Inferior parietal cortex (tissue), 1 donor: Measurements from ENCODE around the gene SPRR2F.
"Not testable (repeated sequence)": the region's sequence is repeated elsewhere in the genome, so short reads cannot be mapped to it uniquely, and the experiment has no call there.

Experiments
- DNase-seq: peaks from one replicate; pipeline ENCODE4 v3.0.0-alpha.2; 2016; ENCODE audit errors: extremely low spot score

The SPRR2F gene, protein sequence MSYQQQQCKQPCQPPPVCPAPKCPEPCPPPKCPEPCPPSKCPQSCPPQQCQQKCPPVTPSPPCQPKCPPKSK

DNA sequence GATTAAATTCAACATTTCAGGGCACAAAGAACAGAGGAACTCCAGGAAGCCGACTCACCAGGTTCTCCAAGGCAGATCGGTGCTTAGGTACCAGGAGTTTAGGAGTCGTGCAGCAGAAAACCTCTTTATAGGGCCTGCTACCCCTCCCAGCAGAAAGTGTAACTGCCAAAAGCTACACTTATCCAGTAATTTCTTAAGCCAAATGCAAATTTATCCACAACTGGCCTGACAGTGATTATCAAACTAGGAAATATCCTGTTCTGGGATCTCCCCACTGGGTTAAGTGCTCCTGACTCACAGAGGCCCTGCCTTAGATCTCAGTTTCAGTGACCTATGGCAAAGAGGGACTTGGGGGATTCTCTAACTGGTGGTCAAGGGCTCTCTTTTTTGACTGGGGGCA lies at the start of gene SPRR2F:
Gene SPRR2F, minus strand, starts transcription at position 101 of the 400 bp plus-strand sequence. CDS start 783 bp downstream, outside the sequence.
- DNase-seq = no peak

DNA sequence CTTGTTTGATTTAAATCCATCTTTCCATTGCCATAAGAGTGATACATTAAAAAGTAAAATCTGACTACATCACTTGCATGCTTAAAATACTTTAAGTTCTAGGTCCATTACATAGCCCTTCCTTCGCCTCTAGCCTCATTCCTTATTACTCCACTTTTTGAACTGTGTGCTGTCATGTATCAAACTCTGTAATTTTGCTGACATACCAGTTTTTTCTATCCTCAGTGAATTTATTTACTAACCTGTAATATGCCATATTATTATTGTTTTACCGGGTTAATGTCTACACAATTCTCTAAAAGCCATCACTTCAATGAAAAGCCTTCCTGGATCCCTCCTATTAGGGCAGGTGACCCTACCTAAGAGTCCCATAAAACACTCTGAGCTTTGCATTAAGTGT lies 42.2 kb upstream of the SPRR2F start:
- DNase-seq = no peak

DNA sequence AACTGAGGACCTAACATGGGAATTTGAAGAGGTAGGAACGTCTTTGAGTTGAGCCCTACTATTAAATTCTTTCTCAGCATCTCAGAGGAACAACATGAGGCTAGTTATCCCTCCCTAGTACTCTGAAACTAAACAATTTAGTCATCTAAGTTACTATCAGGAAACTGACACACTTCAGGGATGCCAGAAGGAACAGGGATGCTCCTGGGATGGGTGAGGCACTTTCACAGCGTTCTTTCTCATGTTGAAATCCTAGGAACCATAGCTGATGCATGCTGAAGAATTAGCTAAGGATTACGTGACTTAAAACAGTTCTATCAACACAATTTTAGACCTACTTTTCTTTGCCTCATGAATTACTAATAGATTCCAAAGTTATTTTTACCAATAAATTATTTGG lies 39.2 kb upstream of the SPRR2F start:
- DNase-seq = no peak

DNA sequence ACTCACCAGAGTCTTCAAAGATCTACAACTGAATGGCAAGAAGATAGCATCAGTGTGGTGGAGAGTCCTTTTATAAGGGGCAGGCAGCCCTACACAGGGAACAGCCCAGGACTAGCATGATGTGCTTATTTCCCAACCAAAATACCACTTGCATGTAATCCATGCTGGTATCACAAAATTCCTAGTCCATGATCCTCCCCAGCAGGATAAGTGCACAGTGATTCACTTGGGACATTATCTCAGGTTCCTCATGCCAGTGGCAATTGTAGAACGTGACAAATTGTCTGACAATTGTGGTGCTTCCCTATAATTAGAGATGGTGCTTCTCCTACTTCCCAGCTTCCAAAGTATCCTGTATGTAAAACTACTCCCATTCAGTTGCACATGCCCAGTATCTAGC lies 37.5 kb upstream of the SPRR2F start, which contains the start of gene SPRR2G:
Gene SPRR2G, minus strand, starts transcription at position 45 of the 400 bp plus-strand sequence. CDS start 780 bp downstream, outside the sequence.
- DNase-seq = no peak

DNA sequence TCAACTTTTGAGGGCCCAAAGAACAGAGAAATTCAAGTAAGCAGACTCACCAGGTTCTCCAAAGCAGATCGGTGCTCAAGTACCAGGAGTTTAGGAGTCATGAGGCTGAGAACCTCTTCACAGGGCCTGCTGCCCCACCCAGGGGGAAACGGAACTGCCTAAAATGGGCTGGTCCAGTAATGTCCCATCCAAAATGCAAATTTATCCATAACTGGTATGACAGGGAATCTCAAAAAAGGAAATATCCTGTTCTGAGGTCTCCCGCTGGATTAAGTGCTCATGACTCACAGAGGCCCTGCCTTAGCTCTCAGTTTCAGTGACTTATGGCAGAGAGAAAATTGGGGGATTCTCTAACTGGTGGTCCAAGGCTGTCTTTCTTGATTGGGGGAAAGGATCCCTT lies 28.1 kb upstream of the SPRR2F start:
- DNase-seq = no peak

DNA sequence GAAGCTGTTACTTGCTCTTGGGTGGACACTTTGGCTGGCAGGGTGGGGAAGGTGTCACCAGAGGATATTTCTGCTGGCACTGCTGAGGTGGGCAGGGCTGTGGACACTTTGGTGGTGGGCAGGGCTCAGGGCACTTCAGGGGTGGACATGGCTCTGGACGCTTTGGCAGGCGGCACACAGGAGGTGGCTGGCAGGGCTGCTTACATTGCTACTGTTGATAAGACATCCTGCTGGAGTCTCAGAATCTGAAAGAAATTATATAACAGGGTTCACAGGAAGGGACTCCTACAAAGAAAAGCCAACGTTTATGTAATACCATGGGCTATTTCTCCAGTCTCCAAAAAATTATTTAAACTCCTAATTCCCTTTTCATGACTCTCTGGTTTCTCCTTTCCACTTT lies 27.2 kb upstream of the SPRR2F start:
- DNase-seq = no peak

DNA sequence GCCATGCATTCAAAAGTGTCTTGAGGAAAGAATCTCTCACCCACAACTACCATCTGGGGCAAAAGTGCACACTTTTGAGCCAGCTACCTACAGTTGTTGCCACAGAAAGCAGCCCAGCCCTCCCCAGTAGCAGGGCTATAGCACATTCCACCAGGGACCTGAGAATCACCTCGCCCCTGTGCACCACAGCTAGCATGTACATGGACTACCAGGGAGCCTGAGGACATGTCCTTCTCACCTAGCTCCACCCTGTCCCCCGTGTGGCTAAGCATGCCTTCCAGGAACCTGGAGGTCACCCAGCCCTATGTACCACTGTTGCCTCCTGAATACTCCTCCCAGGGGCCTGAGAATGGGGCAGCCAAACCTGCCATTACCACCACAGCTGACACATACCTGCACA lies 20.4 kb upstream of the SPRR2F start:
- DNase-seq = no peak

DNA sequence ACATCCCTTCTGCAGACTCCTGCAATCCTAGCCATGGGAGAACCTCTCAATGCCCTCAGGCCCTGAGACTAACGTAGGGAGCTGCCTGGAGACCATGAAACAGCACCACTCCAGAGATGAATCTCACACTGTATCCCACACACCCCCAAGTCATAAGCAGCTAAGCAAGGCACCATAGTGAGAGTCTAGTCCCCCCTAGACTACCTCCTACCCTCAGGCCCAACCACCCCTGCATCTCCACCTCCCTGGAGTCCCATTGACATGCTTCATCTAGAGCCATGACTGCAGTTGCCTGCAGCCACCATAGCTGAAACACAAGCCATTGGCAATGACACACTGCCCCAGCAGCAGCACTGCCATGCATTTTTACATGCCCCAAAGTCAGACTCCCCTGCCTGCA lies 20.0 kb upstream of the SPRR2F start:
- DNase-seq = no peak

DNA sequence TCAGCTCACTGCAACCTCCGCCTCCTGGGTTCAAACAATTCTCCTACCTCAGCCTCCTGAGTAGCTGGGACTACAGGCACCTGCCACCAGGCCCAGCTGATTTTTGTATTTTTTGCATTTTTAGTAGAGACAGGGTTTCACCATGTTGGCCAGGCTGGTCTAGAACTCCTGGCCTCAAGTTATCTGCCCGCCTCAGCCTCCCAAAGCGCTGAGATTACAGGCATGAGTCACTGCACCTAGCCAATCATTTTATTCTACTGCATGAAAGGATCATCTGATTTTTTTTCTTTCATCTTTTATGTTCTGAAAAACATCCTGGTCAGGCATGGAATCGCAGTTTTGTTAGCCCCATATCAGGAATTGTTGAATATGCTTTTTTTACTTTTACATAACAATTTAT lies 15.4 kb upstream of the SPRR2F start:
- DNase-seq = not testable (repeated sequence)

DNA sequence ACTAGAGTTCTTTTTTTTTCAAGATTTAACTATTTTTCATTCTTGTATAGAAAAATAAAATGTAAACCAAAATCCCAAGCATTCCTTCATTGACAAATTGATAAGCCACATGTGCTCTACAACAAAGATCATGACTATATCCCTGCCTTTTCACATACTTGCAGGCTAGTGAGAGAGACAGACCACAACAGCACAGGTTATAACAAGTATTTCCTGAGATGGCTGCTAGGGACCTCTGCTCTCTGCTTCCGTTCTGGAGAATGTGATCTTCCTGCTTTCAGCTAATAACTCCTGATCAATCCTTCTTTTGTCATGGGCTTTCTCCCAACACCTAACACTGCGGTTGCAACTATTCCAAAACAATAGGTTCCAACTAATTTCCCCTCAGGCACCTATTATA lies 14.0 kb upstream of the SPRR2F start:
- no peak for DNase-seq

DNA sequence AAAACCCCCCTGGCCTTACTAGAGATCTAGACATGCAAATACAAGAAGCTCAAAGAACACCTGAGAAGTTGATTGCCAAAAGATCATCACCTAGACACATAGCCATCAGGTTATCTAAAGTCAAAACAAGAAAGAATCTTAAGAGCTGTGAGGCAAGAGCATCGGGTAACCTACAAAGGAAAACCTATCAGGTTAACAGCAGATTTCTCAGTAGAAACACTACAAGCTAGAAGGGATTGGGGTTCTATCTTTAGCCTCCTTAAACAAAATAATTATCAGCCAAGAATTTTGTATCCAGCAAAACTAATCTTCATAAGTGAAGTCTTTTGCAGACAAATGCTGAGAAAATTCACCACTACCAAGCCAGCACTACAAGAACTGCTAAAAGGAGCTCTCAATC lies 12.2 kb upstream of the SPRR2F start:
- DNase-seq = no peak

DNA sequence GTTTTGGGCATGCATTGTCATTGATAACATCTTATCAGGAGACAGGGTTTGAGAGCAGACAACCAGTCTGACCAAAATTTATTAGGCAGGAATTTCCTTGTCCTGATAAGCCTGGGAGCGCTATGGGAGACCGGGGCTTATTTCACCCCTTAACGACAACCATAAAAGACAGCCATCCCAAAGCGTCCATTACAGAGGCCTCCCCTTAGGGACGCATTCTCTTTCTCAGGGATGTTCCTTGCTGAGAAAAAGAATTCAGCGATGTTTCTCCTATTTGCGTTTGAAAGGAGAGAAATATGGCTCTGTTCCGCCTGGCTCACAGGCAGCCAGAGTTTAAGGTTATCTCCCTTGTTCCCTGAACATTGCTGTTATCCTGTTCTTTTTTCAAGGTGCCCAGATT lies 10.5 kb upstream of the SPRR2F start:
- DNase-seq = not testable (repeated sequence)

DNA sequence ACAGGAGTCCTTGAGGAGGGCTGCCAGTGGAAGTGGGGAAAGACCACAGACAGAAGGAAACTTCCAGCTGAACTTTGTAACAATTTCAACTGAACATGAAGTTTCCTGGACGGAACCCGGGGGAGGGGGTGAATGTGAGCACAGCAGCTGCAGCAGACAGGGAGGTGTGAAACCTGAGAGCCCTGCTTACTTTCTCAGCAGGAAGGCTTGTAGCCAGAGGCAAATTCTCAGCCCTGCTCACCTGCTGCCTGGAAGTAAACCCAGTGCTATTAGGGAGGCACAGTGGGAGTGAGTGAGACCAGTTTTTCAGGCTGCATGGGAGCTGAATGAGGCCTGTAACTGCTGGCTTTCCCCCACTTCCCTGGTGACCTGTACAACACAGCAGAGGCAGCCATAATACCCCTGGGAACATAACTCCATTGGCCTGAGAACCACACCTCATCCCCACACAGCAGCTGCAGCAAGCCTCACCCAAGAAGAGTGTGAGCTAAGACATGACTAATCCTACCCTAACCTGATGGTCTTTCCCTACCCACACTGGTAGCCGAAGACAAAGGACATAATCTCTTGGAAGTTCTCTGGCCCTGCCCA lies 9.6 kb upstream of the SPRR2F start:
- DNase-seq = no peak

DNA sequence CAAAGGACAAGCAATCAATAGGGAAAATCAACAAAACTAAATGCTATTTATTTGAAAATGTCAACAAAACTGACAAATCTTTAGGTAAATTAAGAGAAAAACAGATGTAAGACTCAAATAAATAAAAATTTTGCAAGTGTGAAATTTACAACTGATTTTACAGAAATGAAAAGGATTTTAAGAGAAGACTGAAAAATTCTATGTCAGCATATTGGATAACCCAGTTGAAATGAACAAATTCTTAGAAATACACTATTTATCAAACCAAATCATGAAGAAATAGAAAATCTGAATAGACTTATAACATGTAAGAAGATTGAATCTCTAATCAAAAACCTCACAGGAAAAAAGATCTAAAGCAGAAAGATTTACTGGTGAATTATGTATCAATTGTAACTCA lies 7.6 kb upstream of the SPRR2F start:
- DNase-seq = no peak

DNA sequence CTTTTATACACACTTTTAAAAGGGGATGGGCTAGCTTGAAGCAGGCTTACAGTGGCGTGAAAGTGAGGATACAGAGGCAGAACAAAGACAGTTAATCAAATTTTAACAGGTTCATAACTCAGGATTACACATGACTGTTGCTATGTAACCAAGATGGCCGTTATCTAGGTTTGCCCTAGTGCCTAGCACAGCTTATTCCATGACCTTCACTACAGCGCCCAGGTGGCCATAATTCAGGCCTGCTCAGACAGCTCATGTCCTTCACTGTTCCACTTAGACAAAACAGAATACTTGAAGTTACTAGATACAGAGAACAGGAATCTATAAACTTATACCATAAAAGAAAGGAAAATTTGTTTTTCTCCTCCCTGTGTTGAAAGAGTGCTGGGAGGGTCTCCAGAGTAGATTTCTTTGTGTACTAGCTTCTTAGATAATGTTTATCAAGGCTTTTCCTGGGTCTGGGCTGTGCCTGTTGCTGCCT lies 6.2 kb upstream of the SPRR2F start:
- DNase-seq = no peak

DNA sequence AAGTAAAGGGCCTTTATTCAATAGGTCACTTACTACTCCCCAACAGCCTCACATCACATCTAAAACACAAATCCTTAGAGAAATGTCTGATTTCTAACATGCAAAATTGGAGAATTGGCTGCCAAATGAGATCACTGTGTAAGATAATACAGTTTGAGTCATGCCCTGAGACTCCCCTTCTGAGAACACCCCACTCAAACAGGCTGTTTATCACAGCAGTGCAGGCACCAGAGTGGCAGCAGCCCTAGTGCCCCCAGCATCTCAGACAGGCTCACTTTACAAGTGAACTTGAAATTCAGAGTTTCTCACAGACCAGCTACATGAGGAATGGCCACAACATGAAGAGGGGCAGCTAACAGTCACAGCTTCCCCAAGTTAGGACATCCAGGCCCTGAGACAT lies 1.9 kb upstream of the SPRR2F start:
- not testable (repeated sequence) for DNase-seq

DNA sequence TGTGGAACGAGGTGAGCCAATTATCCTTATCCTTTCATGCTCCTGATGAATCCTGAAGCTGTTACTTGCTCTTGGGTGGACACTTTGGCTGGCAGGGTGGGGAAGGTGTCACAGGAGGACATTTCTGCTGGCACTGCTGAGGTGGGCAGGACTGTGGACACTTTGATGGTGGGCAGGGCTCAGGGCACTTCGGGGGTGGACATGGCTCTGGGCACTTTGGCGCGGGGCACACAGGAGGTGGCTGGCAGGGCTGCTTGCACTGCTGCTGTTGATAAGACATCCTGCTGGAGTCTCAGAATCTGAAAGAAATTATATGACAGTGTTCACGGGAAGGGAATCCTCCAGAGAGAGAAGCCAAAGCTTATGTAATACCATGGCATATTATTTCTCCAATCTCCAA lies 862 bp downstream of the SPRR2F start:
- not testable (repeated sequence) for DNase-seq

DNA sequence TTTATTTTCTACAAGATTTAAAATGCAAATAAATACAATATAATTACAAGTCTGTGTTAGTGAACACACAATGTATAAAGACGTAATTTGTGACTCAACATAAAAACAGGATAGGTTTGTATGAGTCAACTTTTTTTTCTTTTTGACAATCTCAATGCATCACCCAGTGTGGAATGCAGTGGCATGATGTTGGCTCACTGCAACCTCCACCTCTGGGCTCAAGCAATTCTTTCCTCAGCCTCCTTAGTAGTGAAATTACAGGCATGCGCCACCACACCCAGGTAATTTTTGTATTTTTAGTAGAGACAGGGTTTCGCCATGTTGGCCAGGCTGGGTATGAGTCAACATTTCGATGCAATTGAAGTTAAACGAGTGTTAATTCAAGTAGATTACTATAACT lies 13.1 kb downstream of the SPRR2F start:
- DNase-seq = no peak

DNA sequence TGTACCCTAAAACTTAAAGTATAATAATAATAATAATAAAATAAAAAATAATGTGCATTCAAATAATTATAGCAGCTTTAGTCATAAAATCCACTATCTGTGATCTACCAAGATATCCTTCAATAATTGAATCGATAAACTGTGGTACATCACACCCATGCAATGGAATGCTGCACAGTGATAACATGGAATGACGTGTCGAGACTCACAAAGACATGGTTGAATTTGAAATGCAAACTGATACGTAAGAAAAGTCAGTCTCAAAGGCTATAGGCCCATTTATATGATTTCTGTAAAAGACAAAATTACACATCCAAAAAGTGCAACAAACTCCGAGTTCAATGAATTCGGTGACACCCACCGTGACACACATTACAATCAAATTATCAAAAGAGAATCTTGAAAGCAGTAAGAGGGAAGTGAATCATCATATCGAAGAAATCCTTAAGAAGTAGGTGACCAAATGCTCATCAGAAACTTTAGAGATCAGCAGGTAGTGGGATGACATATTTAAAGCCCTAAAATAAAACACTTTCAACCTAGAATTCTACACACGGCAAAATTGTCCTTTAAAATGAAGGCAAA lies 13.8 kb downstream of the SPRR2F start:
- no peak for DNase-seq

DNA sequence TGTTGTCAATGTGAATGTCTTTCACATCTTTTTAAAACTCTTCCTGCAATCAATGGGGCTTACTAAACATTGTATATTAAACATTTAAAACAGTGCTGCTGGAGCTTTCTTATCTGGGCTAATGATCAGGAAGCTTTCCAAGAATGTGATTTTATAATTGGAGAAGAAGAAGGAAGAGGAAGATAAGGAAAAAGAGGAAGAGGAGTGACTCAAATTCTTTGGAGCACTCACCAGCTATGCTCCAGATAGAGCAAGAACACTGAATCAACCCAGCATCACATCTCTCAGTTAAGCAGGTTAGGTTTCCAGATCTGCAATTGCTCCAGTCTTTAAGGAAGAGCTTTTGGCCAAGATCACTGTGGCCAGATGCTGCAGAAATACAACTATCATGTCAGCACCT lies 17.6 kb downstream of the SPRR2F start:
- no peak for DNase-seq

DNA sequence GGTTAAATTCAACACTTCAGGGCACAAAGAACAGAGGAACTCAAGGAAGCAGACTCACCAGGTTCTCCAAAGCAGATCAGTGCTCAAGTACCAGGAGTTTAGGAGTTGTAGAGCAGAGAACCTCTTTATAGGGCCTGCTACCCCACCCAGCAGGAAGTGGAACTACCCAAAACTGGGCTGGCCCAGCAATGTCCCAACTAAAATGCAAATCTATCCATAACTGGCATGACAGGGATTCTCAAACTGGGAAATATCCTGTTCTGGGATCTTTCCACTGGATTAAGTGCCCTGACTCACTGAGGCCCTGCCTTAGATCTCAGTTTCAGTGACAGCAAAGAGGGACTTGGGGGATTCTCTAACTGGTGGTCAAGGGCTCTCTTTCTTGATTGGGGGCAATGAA lies 18.9 kb downstream of the SPRR2F start, which contains the start of gene SPRR2E:
Gene SPRR2E, minus strand, starts transcription at position 101 of the 400 bp plus-strand sequence. CDS start 775 bp downstream, outside the sequence.
- no peak for DNase-seq

DNA sequence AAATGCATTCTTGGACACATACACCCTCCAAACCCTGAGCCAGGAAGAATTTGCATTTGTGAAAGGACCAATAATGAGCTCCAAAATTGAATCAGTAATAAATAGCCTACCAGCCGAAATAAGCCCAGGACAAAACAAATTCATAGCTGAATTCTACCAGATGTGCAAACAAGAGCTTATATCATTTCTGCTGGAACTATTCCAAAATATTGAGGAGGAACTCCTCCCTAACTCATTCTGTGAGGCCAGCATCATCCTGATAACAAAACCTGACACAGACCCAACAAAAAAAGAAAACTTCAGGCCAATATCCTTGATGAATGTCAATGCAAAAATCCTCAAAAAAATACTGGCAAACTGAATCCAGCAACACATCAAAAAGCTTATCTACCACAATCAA lies 25.7 kb downstream of the SPRR2F start:
- DNase-seq = no peak

DNA sequence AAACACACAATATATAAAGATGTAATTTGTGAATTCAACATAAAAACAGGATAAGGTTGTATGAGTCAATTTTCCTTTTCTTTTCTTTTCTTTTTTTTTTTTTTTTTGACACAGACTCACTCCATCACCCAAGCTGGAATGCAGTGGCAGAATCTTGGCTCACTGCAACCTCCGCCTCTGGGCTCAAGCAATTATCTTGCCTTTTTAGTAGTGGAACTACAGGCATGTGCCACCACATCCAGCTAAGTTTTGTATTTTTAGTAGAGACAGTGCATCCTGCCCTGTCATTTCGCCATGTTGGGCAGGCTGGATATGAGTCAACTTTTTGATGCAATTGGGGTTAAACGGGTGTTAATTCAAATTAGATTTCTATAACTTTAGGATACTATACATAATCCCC lies 31.6 kb downstream of the SPRR2F start:
- no peak for DNase-seq
